Bronchial epithelial cell (primary cell): ENCODE data around the gene TERT. TPM values are rescaled to one million over a fixed set of nuclear protein-coding genes. Genes with fewer than 3 reads are reported as not detected.

Experiments used
- DNase-seq: peaks from one replicate; pipeline ENCODE4 v3.0.0-alpha.2; 2010; ENCODE audit warnings: low read depth
- FAIRE-seq: peaks from 2 replicates; lab custom pipeline; 2011; peaks lifted over from hg19 to GRCh38; lab: Jason Lieb, UNC
- H3K27me3 ChIP-seq: 2 replicates; pipeline ENCODE4 v1.5.1; 2011; ENCODE audit warnings: low read length; ENCODE audit not compliant: control insufficient read depth, insufficient read depth
- H3K36me3 ChIP-seq: 2 replicates; pipeline ENCODE4 v1.5.1; 2011; ENCODE audit warnings: low read length; ENCODE audit not compliant: control insufficient read depth, insufficient read depth
- H3K4me3 ChIP-seq: 2 replicates; pipeline ENCODE4 v1.5.1; 2011; ENCODE audit warnings: mild to moderate bottlenecking, low read depth, low read length, control low read depth
- total RNA-seq: library from RNA; depleted of rRNA; stranded (reverse); fragments of >200 nt; gene quantifications from 2 replicates; pipeline ENCODE4 v1.2.1, GENCODE V29; 2014
- TF ChIP-seq, protein P1 (sequence below): IDR thresholded peaks from 2 replicates; pipeline ENCODE4 v1.5.1; 2011; ENCODE audit warnings: mild to moderate bottlenecking, moderate library complexity, low read length, control low read depth, inconsistent platforms; ENCODE audit not compliant: insufficient read depth, severe bottlenecking

Gene TERT
- total RNA-seq, 1 donor from 2014 or later, result not detected

DNA sequence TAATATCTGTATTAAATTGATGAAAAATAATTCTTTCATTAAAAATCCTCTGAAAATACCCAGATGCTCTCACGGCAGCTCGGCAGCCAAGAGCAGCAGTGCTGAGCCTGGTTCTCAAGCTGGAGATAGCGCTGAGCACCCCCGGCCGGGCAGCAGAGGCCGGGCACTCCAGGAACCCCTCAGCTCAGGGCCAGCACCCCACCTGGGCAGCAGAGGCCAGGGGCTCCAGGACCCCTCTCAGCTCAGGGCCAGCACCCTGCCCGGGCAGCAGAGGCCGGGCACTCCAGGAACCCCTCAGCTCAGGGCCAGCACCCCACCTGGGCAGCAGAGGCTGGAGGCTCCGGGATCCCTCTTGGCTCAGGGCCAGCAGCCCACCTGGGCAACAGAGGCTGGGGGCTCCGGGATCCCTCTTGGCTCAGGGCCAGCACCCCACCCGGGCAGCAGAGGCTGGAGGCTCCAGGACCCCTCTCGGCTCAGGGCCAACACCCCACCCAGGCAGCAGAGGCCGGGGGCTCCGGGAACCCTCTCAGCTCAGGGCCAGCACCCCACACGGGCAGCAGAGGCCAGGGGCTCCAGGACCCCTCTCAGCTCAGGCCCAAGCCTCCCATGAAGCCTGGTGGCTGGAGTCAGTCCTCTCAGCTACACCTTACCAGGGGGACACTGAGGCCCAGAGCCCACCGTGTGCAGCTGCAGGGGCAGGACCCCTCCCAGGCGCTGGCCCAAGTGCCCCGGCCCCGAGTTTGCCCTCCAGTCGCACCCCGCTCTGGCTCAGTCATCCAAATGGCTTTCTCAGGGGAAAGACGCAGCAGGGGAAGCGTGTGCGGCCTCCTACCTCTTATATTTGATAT is 28.3 kb upstream of the TERT start:
- Histone ChIP-seq H3K36me3 (peaks cover 35% of the 10 kb centered on the region), H3K4me3 (no peak overlapping the region), H3K27me3 (no peaks in the 10 kb centered on the region)
- TF ChIP-seq, protein P1, sequence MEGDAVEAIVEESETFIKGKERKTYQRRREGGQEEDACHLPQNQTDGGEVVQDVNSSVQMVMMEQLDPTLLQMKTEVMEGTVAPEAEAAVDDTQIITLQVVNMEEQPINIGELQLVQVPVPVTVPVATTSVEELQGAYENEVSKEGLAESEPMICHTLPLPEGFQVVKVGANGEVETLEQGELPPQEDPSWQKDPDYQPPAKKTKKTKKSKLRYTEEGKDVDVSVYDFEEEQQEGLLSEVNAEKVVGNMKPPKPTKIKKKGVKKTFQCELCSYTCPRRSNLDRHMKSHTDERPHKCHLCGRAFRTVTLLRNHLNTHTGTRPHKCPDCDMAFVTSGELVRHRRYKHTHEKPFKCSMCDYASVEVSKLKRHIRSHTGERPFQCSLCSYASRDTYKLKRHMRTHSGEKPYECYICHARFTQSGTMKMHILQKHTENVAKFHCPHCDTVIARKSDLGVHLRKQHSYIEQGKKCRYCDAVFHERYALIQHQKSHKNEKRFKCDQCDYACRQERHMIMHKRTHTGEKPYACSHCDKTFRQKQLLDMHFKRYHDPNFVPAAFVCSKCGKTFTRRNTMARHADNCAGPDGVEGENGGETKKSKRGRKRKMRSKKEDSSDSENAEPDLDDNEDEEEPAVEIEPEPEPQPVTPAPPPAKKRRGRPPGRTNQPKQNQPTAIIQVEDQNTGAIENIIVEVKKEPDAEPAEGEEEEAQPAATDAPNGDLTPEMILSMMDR, result no peak
- FAIRE-seq (no peak), DNase-seq (no peak)

DNA sequence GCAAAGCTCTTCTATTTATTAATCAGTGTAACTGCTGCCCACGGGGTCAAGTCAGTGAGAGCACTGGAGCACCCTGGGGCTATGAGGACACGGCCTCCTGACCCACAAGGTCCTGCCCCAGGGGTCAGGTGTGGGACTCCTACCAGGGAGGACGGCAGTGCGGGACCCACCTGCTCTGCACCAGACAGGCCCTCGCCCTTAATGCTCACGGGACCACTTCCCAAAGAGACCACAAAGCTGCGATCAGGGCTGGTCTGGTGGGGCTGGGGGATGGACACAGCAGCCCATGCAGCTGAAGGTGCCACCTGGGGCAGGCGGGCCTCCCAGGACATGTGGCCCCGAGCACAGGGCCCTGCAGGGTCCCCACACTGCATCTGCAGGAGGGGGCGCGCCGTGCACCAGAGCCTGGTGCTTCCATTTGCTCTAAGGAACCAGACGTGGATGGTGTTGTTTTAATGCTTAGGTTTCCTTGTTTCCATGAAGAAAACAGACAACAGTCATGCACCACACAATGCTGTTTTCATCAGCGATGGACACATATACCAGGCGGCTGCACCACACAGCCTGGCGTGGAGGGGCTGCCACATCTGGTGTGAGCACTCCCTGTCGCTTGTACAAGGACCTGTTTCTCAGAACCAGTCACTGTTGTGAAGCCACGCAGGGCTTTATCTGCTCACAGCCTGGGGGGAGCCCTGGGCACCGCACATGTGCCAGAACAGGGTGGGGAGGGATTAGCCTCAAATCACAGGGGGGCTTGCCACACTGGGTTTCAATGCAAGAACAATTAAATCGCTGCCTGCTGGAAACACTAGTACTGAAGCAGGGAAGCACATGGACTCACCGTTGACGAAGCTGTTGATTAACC is 27.4 kb upstream of the TERT start:
- FAIRE-seq, result no peak
- no peak overlapping the region for H3K4me3 ChIP-seq
- no peaks in the 10 kb centered on the region for H3K27me3 ChIP-seq
- no peak for DNase-seq
- TF ChIP-seq, protein P1, result no peak
- H3K36me3 ChIP-seq, result peaks cover 38% of the 10 kb centered on the region

DNA sequence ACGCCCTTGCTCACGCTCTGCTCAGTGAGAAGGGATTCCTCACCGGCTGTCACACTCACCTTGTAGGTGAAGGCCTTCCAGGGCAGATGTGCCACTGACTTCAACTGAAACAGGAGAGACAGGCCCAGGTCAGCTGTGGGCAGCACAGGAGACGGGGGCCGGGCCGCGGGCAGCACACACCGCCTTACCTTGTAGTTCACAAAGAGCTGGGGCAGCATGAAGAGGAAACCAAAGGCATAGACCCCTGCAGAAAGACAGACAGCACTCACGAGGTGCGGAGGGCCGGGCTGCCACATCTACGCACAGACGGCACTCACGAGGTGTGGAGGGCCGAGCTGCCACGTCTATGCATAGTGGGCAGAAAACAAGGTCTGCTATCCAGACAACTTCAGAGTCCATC is 26.7 kb upstream of the TERT start:
- DNase-seq, result no peak

DNA sequence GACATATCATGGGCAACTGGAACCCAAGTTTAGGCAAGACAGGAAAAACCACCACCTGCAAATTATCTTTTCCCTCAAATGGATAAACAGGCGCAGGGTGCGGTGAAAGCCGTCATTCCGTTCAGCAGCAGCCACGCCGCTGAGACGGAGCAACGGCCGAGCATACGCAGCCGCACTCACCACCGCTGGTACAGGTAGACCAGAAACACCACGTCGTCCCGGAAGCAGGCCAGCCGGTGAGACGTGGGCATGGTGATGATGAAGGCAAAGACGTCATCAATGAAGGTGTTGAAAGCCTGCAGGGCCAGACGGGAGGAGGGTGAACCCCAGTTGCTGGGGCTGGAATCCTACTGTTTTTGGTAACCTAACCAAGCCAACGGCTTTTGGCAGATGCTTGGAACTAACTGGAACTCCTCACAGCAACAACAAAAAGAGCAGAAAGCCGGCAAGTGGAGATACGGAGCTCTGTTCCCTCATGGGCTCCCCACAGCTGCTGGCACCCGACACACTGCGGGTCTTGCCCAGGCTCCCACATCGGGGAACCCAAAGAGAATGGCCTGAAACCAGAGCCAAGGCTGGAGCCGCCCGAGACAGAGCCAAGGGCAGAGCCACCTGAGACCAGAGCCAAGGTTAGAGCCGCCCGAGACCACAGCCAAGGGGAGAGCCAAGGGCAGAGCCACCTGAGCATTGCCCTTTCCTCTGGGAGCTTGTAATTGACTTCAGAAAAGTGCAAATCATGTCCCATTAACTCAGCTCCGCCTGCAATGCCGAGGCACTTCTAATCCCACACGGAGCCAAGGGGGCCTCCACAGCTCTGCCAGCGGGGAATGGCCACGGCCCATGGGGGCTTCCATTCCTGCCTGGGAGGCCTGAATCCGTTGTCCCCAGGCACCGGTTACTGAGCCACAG is 25.8 kb upstream of the TERT start:
- Histone ChIP-seq H3K36me3 (peaks cover 35% of the 10 kb centered on the region), H3K4me3 (no peak overlapping the region), H3K27me3 (no peaks in the 10 kb centered on the region)
- FAIRE-seq (no peak), DNase-seq (no peak)
- TF ChIP-seq, protein P1, result no peak

More for the DNA sequence above, 26.7 kb upstream of the TERT start:
- TF ChIP-seq, protein P1, result no peak
- no peak for FAIRE-seq
- Histone ChIP-seq H3K4me3 (no peak overlapping the region), H3K27me3 (no peaks in the 10 kb centered on the region), H3K36me3 (peaks cover 38% of the 10 kb centered on the region)
